Parathyroid adenoma (tissue), 2 donors: ENCODE measurements around the gene CUL7.

Experiments used
- H2AFZ ChIP-seq: fragments of 300-600 bp; sonication (generic); one replicate; pipeline ENCODE4 v1.7.0; 2017; ENCODE audit warnings: antibody characterized with exemption, mild to moderate bottlenecking
- H3K27ac ChIP-seq: fragments of 300-600 bp; sonication (generic); one replicate; pipeline ENCODE4 v1.7.0; 2017
- H3K27me3 ChIP-seq: fragments of 300-600 bp; sonication (generic); one replicate; pipeline ENCODE4 v1.7.0; 2017; ENCODE audit warnings: low read length; ENCODE audit not compliant: control insufficient read depth, insufficient read depth
- H3K36me3 ChIP-seq: fragments of 300-600 bp; sonication (generic); one replicate; pipeline ENCODE4 v1.7.0; 2017; ENCODE audit warnings: low read length; ENCODE audit not compliant: control insufficient read depth, insufficient read depth
- H3K4me1 ChIP-seq: fragments of 300-600 bp; sonication (generic); one replicate; pipeline ENCODE4 v1.7.0; 2017; ENCODE audit warnings: control low read depth
- H3K4me2 ChIP-seq: fragments of 300-600 bp; sonication (generic); one replicate; pipeline ENCODE4 v1.7.0; 2017; ENCODE audit warnings: low read length
- H3K4me3 ChIP-seq: fragments of 300-600 bp; sonication (generic); one replicate; pipeline ENCODE4 v1.7.0; 2017; ENCODE audit warnings: low read depth, low read length
- H3K79me2 ChIP-seq: fragments of 300-600 bp; sonication (generic); one replicate; pipeline ENCODE4 v1.7.0; 2017; ENCODE audit warnings: control low read depth
- H3K9ac ChIP-seq: fragments of 300-600 bp; sonication (generic); one replicate; pipeline ENCODE4 v1.7.0; 2017; ENCODE audit warnings: mild to moderate bottlenecking
- H3K9me3 ChIP-seq: fragments of 300-600 bp; sonication (generic); one replicate; pipeline ENCODE4 v1.7.0; 2017; ENCODE audit warnings: low read length; ENCODE audit not compliant: control insufficient read depth
- CTCF ChIP-seq: fragments of 300-600 bp; sonication (generic); IDR thresholded peaks from one replicate; pipeline ENCODE4 v1.7.0; 2017; ENCODE audit warnings: antibody characterized with exemption, mild to moderate bottlenecking
- donor health status: primary hyperparathyroidism.

CUL7 gene

GRCh38 chr6:43020052-43020705 is 33.5 kb downstream of the CUL7 start:
- Histone ChIP-seq H3K27ac (no peak overlapping the region), H3K9ac (no peak overlapping the region), H3K4me1 (peaks cover 25% of the 10 kb centered on the region), H3K36me3 (no peaks in the 10 kb centered on the region), H3K4me3 (no peak overlapping the region), H3K4me2 (no peak overlapping the region), H3K9me3 (no peaks in the 10 kb centered on the region), H2AFZ (no peak overlapping the region), H3K79me2 (peaks cover 22% of the 10 kb centered on the region), H3K27me3 (no peaks in the 10 kb centered on the region)
- no peak for TF ChIP-seq CTCF

DNA sequence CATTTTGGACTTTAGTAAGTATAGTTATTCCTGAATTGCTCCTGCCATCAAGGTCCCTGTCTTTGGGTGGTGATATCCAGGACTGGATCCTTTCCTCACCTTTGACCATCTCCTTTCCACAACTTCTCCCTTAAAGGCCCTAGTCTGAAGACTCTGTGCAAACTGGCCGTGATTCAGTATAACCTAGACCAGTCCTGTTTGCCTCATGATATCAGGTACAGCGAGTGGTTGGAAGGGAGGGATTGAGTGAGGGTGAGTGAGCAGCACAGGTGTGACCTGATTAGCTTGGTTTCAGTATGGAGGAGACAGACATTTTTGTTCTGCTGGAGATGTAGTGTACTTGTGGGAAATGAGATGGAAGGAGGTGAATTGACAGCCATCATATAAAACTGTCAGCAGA is 34.5 kb downstream of the CUL7 start:
- Histone ChIP-seq H3K4me2 (no peak overlapping the region), H3K36me3 (no peaks in the 10 kb centered on the region), H3K27me3 (no peaks in the 10 kb centered on the region), H3K9ac (no peak overlapping the region), H2AFZ (no peak overlapping the region), H3K9me3 (no peaks in the 10 kb centered on the region), H3K79me2 (peaks cover 33% of the 10 kb centered on the region), H3K4me1 (peaks cover 26% of the 10 kb centered on the region), H3K4me3 (no peak overlapping the region), H3K27ac (no peak overlapping the region)
- no peak for TF ChIP-seq CTCF

- H3K9ac ChIP-seq: no peak overlapping the region
- H3K27me3 ChIP-seq: no peaks in the 10 kb centered on the region
- no peak overlapping the region for H2AFZ ChIP-seq
- TF ChIP-seq CTCF: no peak
- H3K79me2 ChIP-seq: peaks cover 34% of the 10 kb centered on the region
- no peaks in the 10 kb centered on the region for H3K36me3 ChIP-seq
- H3K4me2 ChIP-seq: no peak overlapping the region
- H3K27ac ChIP-seq: no peak overlapping the region
- no peaks in the 10 kb centered on the region for H3K9me3 ChIP-seq
- no peak overlapping the region for H3K4me3 ChIP-seq
- peaks cover 23% of the 10 kb centered on the region for H3K4me1 ChIP-seq
Observed at GRCh38 chr6:43016943-43017334, 36.7 kb downstream of the CUL7 start.

- Histone ChIP-seq H3K9ac (no peak overlapping the region), H3K4me3 (no peak overlapping the region), H3K27ac (no peak overlapping the region)
Observed at GRCh38 chr6:43016176-43016942, 37.3 kb downstream of the CUL7 start.

More at GRCh38 chr6:43016176-43016942, 37.3 kb downstream of the CUL7 start:
- Histone ChIP-seq H3K27me3 (no peaks in the 10 kb centered on the region), H3K4me1 (peaks cover 23% of the 10 kb centered on the region), H3K36me3 (no peaks in the 10 kb centered on the region), H3K4me2 (peak overlapping the region; percentile 9), H3K9me3 (no peaks in the 10 kb centered on the region), H3K79me2 (peaks cover 34% of the 10 kb centered on the region), H2AFZ (no peak overlapping the region)
- no peak for TF ChIP-seq CTCF
